Measurements from ENCODE around the gene LRMDA. TPM values are rescaled to one million over a fixed set of nuclear protein-coding genes. Genes with fewer than 3 reads are reported as not detected.

The LRMDA gene
- total RNA-seq, 2 experiments from 2014 or later = not detected

DNA sequence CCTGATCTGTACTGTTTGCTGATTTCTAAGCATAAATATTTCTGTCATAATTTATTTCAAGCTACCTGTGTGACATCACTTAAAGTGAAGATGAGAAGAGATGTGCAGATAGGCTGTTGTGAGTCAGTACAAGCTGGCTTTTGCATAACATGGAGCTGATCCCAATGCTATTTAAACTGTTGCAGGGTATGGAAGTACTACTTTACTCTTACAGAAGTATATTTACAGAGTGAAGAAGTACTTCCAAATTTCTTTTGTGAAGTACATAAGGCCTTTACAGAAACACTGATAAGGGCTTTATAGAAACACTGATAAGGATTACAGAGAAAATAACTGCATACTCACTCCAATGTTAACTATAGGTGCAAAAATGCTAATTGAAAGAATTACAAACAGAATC is 911.6 kb downstream of the LRMDA start:
- intact Hi-C loops (cut with DNase I, micrococcal nuclease) = no loop called here
- Histone ChIP-seq H3K36me3 (ENCODE audit: insufficient read depth, low read length) (no peaks in the 10 kb centered on the region), H3K27ac (ENCODE audit: low read depth in 1 of 2, low read length in 2 of 2) (no peak overlapping the region), H3K4me1 (ENCODE audit: insufficient read depth, low read length) (no peaks in the 10 kb centered on the region), H3K9me3 (ENCODE audit: control insufficient read depth in 1 of 2, insufficient read depth in 1 of 2, low read length in 2 of 2) (no peaks in the 10 kb centered on the region), H3K27me3 (ENCODE audit: control insufficient read depth in 1 of 2, insufficient read depth in 2 of 2, low read length in 2 of 2) (no peaks in the 10 kb centered on the region), H3K4me3 (ENCODE audit: low read length) (no peak overlapping the region)
- TF ChIP-seq, protein P1, sequence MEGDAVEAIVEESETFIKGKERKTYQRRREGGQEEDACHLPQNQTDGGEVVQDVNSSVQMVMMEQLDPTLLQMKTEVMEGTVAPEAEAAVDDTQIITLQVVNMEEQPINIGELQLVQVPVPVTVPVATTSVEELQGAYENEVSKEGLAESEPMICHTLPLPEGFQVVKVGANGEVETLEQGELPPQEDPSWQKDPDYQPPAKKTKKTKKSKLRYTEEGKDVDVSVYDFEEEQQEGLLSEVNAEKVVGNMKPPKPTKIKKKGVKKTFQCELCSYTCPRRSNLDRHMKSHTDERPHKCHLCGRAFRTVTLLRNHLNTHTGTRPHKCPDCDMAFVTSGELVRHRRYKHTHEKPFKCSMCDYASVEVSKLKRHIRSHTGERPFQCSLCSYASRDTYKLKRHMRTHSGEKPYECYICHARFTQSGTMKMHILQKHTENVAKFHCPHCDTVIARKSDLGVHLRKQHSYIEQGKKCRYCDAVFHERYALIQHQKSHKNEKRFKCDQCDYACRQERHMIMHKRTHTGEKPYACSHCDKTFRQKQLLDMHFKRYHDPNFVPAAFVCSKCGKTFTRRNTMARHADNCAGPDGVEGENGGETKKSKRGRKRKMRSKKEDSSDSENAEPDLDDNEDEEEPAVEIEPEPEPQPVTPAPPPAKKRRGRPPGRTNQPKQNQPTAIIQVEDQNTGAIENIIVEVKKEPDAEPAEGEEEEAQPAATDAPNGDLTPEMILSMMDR (IDR thresholded peaks at IDR 0.05) = no peak
- H3K9me3 Mint-ChIP-seq = peaks cover 2% of the 10 kb centered on the region
- no peak overlapping the region for H3K27ac Mint-ChIP-seq
- no peak for ATAC-seq (ENCODE audit: poor library complexity)
- ChIA-PET POLR2A (no interaction called here), CTCF (no interaction called here)
- no peaks in the 10 kb centered on the region for H3K27me3 Mint-ChIP-seq
- DNase-seq = no peak
- H3K36me3 Mint-ChIP-seq (ENCODE audit: low read depth) = no peaks in the 10 kb centered on the region
- no peaks in the 10 kb centered on the region for H3K4me1 Mint-ChIP-seq (ENCODE audit: low read depth)
- no peak overlapping the region for H3K4me3 Mint-ChIP-seq

DNA sequence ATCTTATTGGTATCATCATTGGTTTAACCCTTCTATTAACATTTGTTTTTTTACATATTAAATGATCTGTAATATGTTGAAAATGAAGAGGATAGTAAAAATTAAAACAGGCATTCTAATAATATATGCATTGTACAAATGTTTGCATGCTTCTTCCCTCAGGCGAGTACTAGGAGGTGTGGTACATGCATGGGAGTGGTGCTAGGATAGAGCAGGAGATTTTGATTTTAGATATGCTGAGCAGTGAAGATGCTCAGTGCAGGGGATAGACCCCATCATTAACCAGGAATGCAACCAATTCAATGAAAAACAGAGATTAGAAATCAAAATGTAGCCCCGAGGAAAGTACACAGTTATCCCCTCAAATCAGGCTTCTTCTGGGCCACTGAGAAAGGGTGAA is 916.4 kb downstream of the LRMDA start:
- DNase-seq = no peak
- intact Hi-C loops (cut with DNase I, micrococcal nuclease) = no loop called here
- H3K36me3 Mint-ChIP-seq (ENCODE audit: low read depth) = no peaks in the 10 kb centered on the region

DNA sequence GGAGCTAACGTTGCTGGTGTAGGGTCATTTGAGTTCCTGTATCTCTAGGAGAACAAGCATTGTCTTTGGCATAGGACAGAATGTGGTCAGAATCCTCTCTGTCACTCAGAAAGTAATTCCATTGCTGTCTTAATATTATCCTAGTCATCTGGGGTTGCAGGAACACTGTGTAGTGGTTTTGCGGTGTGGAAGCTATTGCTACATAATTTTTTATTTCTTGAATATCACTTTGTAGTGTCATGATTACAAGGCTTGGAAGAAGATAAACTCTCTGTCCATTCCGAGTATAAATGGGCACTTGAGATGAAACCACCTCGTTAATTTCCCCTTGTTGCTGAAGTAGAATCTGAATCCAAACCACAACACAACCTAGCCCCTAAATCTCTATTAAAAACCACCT is 919.2 kb downstream of the LRMDA start:
- H3K27me3 ChIP-seq (ENCODE audit: control insufficient read depth in 1 of 2, insufficient read depth in 2 of 2, low read length in 2 of 2) = no peaks in the 10 kb centered on the region
- Mint-ChIP-seq H3K27me3 (no peaks in the 10 kb centered on the region), H3K36me3 (ENCODE audit: low read depth) (no peaks in the 10 kb centered on the region), H3K9me3 (no peaks in the 10 kb centered on the region), H3K27ac (no peak overlapping the region), H3K4me1 (ENCODE audit: low read depth) (no peaks in the 10 kb centered on the region), H3K4me3 (no peak overlapping the region)
- H3K4me1 ChIP-seq (ENCODE audit: insufficient read depth, low read length) = no peaks in the 10 kb centered on the region
- intact Hi-C loops (cut with DNase I, micrococcal nuclease) = no loop called here
- H3K36me3 ChIP-seq (ENCODE audit: insufficient read depth, low read length) = no peaks in the 10 kb centered on the region
- ATAC-seq (ENCODE audit: poor library complexity) (no peak), DNase-seq (no peak)
- no peaks in the 10 kb centered on the region for H3K9me3 ChIP-seq (ENCODE audit: control insufficient read depth in 1 of 2, insufficient read depth in 1 of 2, low read length in 2 of 2)
- CTCF ChIA-PET = interaction anchor here (1.0 kb wide), 1 partner anchor 10 kb away, joined by 3 read pairs; no protein-coding TSS in a partner anchor
- TF ChIP-seq, protein P1 (IDR thresholded peaks at IDR 0.05) = no peak
- no peak overlapping the region for H3K4me3 ChIP-seq (ENCODE audit: low read length)
- POLR2A ChIA-PET = no interaction called here
- no peak overlapping the region for H3K27ac ChIP-seq (ENCODE audit: low read depth in 1 of 2, low read length in 2 of 2)

More for the DNA sequence above, 916.4 kb downstream of the LRMDA start:
- Mint-ChIP-seq H3K27ac (no peak overlapping the region), H3K27me3 (no peaks in the 10 kb centered on the region), H3K9me3 (peaks cover 2% of the 10 kb centered on the region), H3K4me3 (no peak overlapping the region), H3K4me1 (ENCODE audit: low read depth) (no peaks in the 10 kb centered on the region)
- H3K9me3 ChIP-seq (ENCODE audit: control insufficient read depth in 1 of 2, insufficient read depth in 1 of 2, low read length in 2 of 2) = no peaks in the 10 kb centered on the region
- no peak overlapping the region for H3K27ac ChIP-seq (ENCODE audit: low read depth in 1 of 2, low read length in 2 of 2)
- H3K36me3 ChIP-seq (ENCODE audit: insufficient read depth, low read length) = no peaks in the 10 kb centered on the region
- H3K4me1 ChIP-seq (ENCODE audit: insufficient read depth, low read length) = no peaks in the 10 kb centered on the region
- no peak overlapping the region for H3K4me3 ChIP-seq (ENCODE audit: low read length)
- ChIA-PET CTCF (no interaction called here), POLR2A (no interaction called here)
- TF ChIP-seq, protein P1 (IDR thresholded peaks at IDR 0.05) = no peak
- no peak for ATAC-seq (ENCODE audit: poor library complexity)
- H3K27me3 ChIP-seq (ENCODE audit: control insufficient read depth in 1 of 2, insufficient read depth in 2 of 2, low read length in 2 of 2) = no peaks in the 10 kb centered on the region
